GM10266 (cell line): ENCODE measurements around the gene KLRC4.
"Not testable (repeated sequence)": the region's sequence is repeated elsewhere in the genome, so short reads cannot be mapped to it uniquely, and the experiment has no call there.

ENCODE experiments used
- DNase-seq: peaks from one replicate; pipeline ENCODE4 v3.0.0; 2012; ENCODE audit errors: extremely low spot score
- TF ChIP-seq, protein P1 (sequence below): IDR thresholded peaks from 2 replicates; pipeline ENCODE4 v1.5.1; 2012; ENCODE audit warnings: mild to moderate bottlenecking, low read depth; ENCODE audit not compliant: control insufficient read depth, insufficient read depth; ENCODE audit errors: missing control alignments

Gene KLRC4

DNA sequence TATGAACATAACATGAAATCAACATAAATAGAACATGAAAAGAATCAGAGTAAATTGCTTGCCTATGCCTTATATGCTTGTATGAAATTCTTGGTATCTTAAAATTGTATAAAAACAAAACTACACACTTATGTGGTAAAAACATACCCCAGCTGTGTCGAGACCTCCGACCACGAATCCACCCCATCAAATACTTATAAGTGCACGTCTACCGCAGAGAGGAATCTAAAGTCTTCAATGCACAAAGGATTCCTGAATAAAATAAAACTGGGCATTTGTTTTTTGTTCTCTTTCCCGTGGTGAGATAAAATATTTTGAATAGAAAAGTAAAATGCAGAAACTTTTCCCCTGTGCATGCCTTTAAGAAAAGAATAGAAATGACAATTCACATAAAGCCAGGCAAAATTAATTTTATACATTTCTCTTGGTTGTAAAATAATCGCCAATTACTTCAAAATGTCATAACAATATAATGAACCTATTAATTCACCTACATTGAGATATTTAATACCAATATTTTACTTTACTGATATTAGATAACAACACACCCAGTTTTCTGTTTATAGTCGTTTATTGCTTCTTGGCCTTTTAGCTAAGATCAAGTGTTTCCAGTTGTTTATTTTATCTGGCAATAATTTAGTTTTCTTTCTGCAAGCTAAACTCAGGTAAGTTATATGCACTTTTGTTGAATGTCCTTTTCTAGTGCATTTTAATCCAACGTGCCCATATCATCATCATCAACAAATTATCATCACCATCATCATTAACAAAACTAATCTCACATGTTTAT is 20.7 kb downstream of the KLRC4 start:
- DNase-seq, result no peak
- TF ChIP-seq, protein P1, sequence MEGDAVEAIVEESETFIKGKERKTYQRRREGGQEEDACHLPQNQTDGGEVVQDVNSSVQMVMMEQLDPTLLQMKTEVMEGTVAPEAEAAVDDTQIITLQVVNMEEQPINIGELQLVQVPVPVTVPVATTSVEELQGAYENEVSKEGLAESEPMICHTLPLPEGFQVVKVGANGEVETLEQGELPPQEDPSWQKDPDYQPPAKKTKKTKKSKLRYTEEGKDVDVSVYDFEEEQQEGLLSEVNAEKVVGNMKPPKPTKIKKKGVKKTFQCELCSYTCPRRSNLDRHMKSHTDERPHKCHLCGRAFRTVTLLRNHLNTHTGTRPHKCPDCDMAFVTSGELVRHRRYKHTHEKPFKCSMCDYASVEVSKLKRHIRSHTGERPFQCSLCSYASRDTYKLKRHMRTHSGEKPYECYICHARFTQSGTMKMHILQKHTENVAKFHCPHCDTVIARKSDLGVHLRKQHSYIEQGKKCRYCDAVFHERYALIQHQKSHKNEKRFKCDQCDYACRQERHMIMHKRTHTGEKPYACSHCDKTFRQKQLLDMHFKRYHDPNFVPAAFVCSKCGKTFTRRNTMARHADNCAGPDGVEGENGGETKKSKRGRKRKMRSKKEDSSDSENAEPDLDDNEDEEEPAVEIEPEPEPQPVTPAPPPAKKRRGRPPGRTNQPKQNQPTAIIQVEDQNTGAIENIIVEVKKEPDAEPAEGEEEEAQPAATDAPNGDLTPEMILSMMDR, result no peak

DNA sequence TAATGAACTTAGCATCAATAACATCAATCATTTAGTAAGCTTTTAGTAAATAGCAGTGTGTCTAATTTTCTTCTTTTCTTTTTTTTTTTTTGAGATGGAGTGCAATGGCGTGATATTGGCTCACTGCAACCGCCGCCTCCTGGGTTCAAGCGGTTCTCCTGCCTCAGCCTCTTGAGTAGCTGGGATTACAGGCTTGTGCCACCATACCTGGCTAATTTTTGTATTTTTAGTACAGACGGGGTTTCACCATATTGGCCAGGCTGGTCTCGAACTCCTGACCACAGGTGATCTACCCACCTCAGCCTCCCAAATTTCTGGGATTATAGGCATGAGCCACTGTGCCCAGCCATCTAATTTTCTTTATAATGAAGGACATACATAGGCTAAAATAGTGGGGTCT is 22.1 kb downstream of the KLRC4 start:
- DNase-seq, result not testable (repeated sequence)

DNA sequence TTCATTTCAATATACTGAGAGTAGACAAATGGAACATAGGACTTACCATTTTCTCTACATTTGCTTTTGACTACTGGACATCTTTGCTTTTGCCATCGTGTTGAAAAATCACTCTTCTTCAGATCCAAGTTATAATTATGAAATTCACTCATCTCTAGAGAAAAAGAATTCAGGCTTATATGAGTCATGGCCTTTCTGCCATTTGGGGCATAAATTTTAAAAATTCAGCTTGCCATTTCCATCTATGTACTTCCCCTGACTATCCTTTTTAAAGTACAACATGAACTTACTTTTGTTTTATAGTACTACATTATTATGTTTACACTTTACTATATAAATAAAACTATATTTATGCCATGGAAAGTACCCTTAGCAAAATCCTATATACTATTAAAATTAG is 22.7 kb downstream of the KLRC4 start:
- no peak for DNase-seq
- TF ChIP-seq, protein P1, result no peak

DNA sequence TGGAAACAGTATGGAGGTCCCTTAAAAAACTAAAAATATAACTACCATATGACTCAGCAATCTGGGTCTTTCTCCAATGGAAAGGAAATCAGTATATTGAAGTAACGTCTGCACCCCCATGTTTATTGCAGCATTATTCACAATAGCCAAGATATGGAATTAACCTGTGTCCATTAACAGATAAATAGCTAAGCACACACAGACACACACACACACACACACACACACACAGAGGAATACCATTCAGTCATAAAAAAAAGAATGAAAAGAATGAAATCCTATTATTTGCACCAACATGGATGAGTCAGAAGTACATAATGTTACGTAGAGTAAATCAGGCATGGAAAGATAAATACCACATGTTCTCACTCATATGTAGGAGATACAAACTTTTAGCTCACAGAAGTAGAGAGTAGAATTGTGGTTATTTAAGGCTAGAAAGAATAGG is 24.4 kb downstream of the KLRC4 start:
- TF ChIP-seq, protein P1, result no peak

DNA sequence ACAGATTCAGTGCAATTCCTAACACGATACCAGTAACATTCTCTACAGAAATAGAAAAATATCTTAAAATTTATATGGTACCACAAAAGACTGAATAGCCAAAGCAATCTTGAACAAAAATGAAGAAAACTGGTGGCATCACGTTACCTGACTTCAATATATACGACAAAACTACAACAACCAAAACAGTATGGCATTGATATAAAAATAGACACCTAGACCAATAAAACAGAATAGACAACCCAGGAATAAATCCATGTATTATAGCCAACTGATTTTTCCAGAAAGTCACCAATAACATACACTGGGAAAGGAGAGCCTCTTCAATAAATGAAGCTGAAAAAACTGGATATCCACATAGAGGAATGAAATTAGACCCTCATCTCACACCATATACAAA is 25.4 kb downstream of the KLRC4 start:
- DNase-seq, result no peak
- TF ChIP-seq, protein P1, result no peak

More for the DNA sequence above, 24.4 kb downstream of the KLRC4 start:
- DNase-seq, result no peak

DNA sequence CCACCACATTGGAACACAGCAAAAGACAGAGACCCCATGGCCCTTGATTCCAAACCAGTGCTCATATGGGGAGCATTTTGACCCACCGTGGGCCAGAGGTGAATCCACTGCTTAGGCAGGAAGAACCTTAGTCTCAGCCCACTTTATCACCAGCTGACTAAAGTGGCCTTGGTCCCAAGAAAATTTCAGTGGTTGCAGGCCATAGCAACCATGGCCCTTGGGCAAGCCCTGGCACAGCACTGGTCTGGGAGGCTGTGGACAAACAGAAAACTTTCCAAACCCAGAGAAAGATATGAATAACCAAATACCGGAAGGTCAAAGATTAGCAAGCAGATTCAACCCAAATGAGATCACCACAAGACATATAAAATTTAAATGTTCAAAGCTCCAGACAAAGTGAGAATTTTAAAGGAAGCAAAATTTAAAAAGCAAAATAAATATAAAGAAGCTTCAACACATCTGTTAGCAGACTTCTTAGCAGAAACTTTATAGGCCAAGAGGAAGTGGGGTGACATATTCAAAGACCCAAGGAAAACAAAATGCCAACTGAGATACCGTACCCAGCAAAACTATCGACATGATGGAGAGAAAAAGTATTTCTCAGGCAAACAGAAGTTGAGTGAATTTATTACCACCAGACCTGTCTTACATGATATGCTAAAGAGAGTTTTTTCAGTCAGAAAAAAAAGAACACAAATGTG is 27.5 kb downstream of the KLRC4 start:
- no peak for DNase-seq
- TF ChIP-seq, protein P1, result no peak

DNA sequence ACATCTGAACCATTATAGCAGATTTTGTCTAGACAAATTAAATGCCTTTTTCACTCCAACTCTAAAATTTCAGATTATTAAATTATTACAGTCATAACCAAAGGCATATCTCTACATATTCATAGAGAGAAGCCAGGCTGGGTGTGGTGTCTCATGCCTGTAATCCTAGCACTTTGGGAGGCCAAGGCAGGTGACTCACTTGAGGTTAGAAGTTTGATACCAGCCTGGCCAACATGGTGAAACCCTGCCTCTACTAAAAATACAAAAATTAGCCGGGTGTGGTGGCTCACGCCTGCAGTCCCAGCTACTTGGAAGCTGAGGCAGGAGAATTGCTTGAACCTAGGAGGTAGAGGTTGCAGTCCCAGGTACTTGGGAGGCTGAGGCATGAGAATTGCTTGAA is 30.8 kb downstream of the KLRC4 start:
- not testable (repeated sequence) for DNase-seq

DNA sequence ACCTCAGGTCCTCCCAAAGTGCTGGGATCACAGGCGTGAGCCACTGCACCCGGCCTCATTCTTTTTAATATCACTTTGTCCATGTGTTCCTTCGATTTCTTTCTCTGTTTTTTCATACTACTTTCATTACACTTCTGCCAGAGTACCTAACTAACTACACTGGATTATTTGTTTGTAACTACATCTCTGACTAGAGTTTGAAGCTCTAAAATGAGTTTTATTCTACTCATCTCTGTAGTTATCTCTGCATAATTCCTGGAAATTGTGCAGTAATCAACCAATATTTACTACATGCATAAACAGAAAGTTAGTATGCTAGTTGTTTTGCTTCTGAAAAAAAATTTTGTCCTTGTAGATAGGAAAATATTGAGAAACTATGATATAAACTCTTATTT is 34.9 kb downstream of the KLRC4 start:
- TF ChIP-seq, protein P1, result no peak
- no peak for DNase-seq
